Omental fat pad (tissue), 4 donors: Measurements from ENCODE around the gene NTNG1. TPM values are rescaled to one million over a fixed set of nuclear protein-coding genes. Genes with fewer than 3 reads are reported as not detected.

ENCODE experiments used
- ATAC-seq: fragments of 150-250 bp; one replicate; pipeline ENCODE4 v1.9.1; 2016; ENCODE audit warnings: mild to moderate bottlenecking, moderate library complexity; ENCODE audit not compliant: low FRiP score
- DNase-seq: peaks from one replicate; pipeline ENCODE4 v3.0.0-alpha.2; 2019; ENCODE audit warnings: low spot score
- total RNA-seq, 4 donors: library from RNA; depleted of rRNA; stranded (reverse); fragments of >200 nt; gene quantifications; one replicate each; pipeline ENCODE4 v1.1.0, GENCODE V29; 2016
- TF ChIP-seq, protein P1 (sequence below), 3 donors: fragments of 450-650 bp; IDR thresholded peaks; one replicate each; pipeline ENCODE4 v1.5.1; 2016 to 2017; ENCODE audit warnings: antibody characterized with exemption in 3 of 3, mild to moderate bottlenecking in 3 of 3, moderate library complexity in 2 of 3

NTNG1 gene
- total RNA-seq, 4 donors from 2014 or later = 1.3 to 28.5 (median 6.6) TPM

GRCh38 chr1:107132780-107133179 lies 8.1 kb upstream of the NTNG1 start:
- TF ChIP-seq, protein P1, sequence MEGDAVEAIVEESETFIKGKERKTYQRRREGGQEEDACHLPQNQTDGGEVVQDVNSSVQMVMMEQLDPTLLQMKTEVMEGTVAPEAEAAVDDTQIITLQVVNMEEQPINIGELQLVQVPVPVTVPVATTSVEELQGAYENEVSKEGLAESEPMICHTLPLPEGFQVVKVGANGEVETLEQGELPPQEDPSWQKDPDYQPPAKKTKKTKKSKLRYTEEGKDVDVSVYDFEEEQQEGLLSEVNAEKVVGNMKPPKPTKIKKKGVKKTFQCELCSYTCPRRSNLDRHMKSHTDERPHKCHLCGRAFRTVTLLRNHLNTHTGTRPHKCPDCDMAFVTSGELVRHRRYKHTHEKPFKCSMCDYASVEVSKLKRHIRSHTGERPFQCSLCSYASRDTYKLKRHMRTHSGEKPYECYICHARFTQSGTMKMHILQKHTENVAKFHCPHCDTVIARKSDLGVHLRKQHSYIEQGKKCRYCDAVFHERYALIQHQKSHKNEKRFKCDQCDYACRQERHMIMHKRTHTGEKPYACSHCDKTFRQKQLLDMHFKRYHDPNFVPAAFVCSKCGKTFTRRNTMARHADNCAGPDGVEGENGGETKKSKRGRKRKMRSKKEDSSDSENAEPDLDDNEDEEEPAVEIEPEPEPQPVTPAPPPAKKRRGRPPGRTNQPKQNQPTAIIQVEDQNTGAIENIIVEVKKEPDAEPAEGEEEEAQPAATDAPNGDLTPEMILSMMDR (IDR thresholded peaks at IDR 0.05) = no peak
- DNase-seq = no peak
- ATAC-seq = no peak

- DNase-seq (no peak), ATAC-seq (no peak)
- TF ChIP-seq, protein P1 (IDR thresholded peaks at IDR 0.05) = no peak
These were observed 5.4 kb upstream of the NTNG1 start for GRCh38 chr1:107135463-107135862.

- TF ChIP-seq, protein P1 (IDR thresholded peaks at IDR 0.05) = no peak
- ATAC-seq (peak; percentile 69), DNase-seq (no peak)
These were observed 2.7 kb upstream of the NTNG1 start for GRCh38 chr1:107138166-107138565.

DNA sequence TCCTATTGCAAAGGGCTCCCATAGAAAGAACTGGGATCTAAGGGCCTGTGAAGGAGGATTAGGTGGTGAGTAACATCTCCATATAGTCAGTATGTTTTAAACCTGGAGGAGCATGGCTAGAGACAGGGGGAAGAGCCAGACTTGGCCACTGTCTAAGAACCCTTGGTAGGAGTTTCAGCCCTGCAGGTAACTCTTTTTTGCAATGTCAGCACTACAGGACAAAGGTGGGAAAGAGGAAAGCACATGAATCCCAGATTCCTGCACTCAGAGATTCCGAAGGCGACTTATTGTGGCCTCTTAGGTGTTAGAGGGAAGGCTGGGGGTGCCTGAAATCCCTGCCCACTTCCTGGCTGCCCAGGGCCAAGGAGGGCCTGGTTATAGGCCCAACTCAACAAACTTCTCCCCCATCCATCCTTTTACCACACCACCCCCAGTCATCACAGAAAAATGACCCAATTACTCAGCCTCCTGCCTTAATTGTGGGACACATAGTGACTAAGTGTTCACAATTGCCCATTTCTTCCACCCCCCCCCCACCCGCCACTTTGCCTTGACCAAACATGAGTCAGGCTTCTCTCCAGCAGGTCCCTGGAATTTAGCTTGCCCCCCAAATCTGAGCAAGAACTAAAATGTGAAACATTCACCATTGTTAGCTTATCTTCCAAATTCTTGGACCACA lies 1.9 kb upstream of the NTNG1 start:
- TF ChIP-seq, protein P1 (IDR thresholded peaks at IDR 0.05) = no peak
- DNase-seq = no peak
- no peak for ATAC-seq

GRCh38 chr1:107139833-107140702 lies 771 bp upstream of the NTNG1 start:
- DNase-seq (no peak), ATAC-seq (peak; percentile 60)
- TF ChIP-seq, protein P1 (IDR thresholded peaks at IDR 0.05) = no peak

GRCh38 chr1:107141491-107142126 lies 770 bp downstream of the NTNG1 start:
- TF ChIP-seq, protein P1 (IDR thresholded peaks at IDR 0.05) = no peak
- peak; percentile 34 for ATAC-seq
- no peak for DNase-seq
